22Rv1 (cell line): ENCODE data around the gene MAST3.

Source experiments
- ZFX ChIP-seq: fragments of 450-650 bp; IDR thresholded peaks from 2 replicates; pipeline ENCODE4 v1.6.1; 2017; ENCODE audit warnings: antibody characterized with exemption, borderline replicate concordance
- TF ChIP-seq, protein P1 (sequence below): fragments of 450-650 bp; IDR thresholded peaks from 2 replicates; pipeline ENCODE4 v1.5.1; 2017; ENCODE audit warnings: mild to moderate bottlenecking

DNA sequence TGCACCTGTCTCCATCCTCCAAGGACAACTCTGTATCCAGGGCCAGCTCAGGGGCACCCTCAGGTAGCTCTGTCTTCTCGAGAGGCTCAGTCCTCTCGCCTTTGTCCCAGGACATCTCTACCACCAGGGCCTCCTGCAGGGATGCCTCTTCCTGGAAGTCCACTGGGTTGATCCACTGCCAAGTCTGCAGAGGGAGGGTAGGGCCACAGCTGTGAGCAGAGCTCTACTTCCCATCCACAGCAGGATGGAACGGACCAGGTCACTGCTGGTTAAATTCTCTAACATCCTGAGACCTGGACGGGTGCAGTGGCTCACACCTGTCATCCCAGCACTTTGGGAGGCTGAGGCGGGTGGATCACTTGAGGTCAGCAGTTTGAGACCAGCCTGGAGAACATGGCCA lies 37.7 kb upstream of the MAST3 start:
- TF ChIP-seq, protein P1, sequence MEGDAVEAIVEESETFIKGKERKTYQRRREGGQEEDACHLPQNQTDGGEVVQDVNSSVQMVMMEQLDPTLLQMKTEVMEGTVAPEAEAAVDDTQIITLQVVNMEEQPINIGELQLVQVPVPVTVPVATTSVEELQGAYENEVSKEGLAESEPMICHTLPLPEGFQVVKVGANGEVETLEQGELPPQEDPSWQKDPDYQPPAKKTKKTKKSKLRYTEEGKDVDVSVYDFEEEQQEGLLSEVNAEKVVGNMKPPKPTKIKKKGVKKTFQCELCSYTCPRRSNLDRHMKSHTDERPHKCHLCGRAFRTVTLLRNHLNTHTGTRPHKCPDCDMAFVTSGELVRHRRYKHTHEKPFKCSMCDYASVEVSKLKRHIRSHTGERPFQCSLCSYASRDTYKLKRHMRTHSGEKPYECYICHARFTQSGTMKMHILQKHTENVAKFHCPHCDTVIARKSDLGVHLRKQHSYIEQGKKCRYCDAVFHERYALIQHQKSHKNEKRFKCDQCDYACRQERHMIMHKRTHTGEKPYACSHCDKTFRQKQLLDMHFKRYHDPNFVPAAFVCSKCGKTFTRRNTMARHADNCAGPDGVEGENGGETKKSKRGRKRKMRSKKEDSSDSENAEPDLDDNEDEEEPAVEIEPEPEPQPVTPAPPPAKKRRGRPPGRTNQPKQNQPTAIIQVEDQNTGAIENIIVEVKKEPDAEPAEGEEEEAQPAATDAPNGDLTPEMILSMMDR = no peak
- TF ChIP-seq ZFX = no peak
